Activated T-helper 17 cell treated with anti-CD3 and anti-CD28 coated beads, Interleukin-2, amount 50 U/mL, for 72 hours (primary cell): ENCODE results near the gene DIAPH3. TPM values are rescaled to one million over a fixed set of nuclear protein-coding genes. Genes with fewer than 3 reads are reported as not detected.

ENCODE experiments used
- ATAC-seq: fragments of 150-1000 bp; cut with Tn5 transposase; replicated peaks from 2 replicates; pipeline ENCODE4 v1.10.0; 2021; ENCODE audit warnings: mild to moderate bottlenecking, moderate library complexity
- H3K27ac Mint-ChIP-seq: one replicate; pipeline ENCODE4 v1.8.0; 2022; ENCODE audit warnings: mixed read lengths
- H3K27me3 Mint-ChIP-seq: one replicate; pipeline ENCODE4 v1.8.0; 2022; ENCODE audit warnings: mixed read lengths
- H3K36me3 Mint-ChIP-seq: one replicate; pipeline ENCODE4 v1.8.0; 2022; ENCODE audit warnings: low read depth, mild to moderate bottlenecking, mixed read lengths
- H3K4me1 Mint-ChIP-seq: one replicate; pipeline ENCODE4 v1.8.0; 2022; ENCODE audit warnings: mixed read lengths
- H3K4me3 Mint-ChIP-seq: one replicate; pipeline ENCODE4 v1.8.0; 2022; ENCODE audit warnings: mild to moderate bottlenecking, mixed read lengths
- H3K9me3 Mint-ChIP-seq: one replicate; pipeline ENCODE4 v1.8.0; 2022; ENCODE audit warnings: mixed read lengths
- total RNA-seq, 2 donors: library from RNA; stranded (reverse); gene quantifications; one replicate each; pipeline ENCODE4 v1.2.3, GENCODE V29; 2022

Gene DIAPH3
- total RNA-seq, 2 donors from 2014 or later, result 23.8 to 31.0 TPM

- no peaks in the 10 kb centered on the region for H3K36me3 Mint-ChIP-seq
- no peaks in the 10 kb centered on the region for H3K9me3 Mint-ChIP-seq
- no peaks in the 10 kb centered on the region for H3K4me1 Mint-ChIP-seq
- H3K4me3 Mint-ChIP-seq, result no peak overlapping the region
- no peaks in the 10 kb centered on the region for H3K27me3 Mint-ChIP-seq
- no peak for ATAC-seq
- no peak overlapping the region for H3K27ac Mint-ChIP-seq
Observed at GRCh38 chr13:59744747-59745391, 418.9 kb downstream of the DIAPH3 start.

GRCh38 chr13:59743195-59743594 lies 420.5 kb downstream of the DIAPH3 start:
- Mint-ChIP-seq H3K4me3 (no peak overlapping the region), H3K27ac (no peak overlapping the region), H3K4me1 (no peaks in the 10 kb centered on the region), H3K27me3 (no peaks in the 10 kb centered on the region), H3K36me3 (no peaks in the 10 kb centered on the region), H3K9me3 (no peaks in the 10 kb centered on the region)
- ATAC-seq, result no peak

GRCh38 chr13:59742467-59742866 lies 421.3 kb downstream of the DIAPH3 start:
- no peak for ATAC-seq
- no peak overlapping the region for H3K4me3 Mint-ChIP-seq
- no peaks in the 10 kb centered on the region for H3K27me3 Mint-ChIP-seq
- H3K9me3 Mint-ChIP-seq, result no peaks in the 10 kb centered on the region
- no peak overlapping the region for H3K27ac Mint-ChIP-seq
- H3K4me1 Mint-ChIP-seq, result no peaks in the 10 kb centered on the region
- no peaks in the 10 kb centered on the region for H3K36me3 Mint-ChIP-seq

- Mint-ChIP-seq H3K27ac (no peak overlapping the region), H3K4me3 (no peak overlapping the region), H3K36me3 (no peaks in the 10 kb centered on the region), H3K27me3 (no peaks in the 10 kb centered on the region), H3K4me1 (no peaks in the 10 kb centered on the region), H3K9me3 (no peaks in the 10 kb centered on the region)
- ATAC-seq, result no peak
Observed at GRCh38 chr13:59738921-59739320, 424.8 kb downstream of the DIAPH3 start.

GRCh38 chr13:59734393-59734792 lies 429.3 kb downstream of the DIAPH3 start:
- Mint-ChIP-seq H3K9me3 (no peaks in the 10 kb centered on the region), H3K4me3 (no peak overlapping the region), H3K27ac (no peak overlapping the region), H3K4me1 (no peaks in the 10 kb centered on the region), H3K36me3 (no peaks in the 10 kb centered on the region), H3K27me3 (no peaks in the 10 kb centered on the region)
- peak; percentile 76 for ATAC-seq

GRCh38 chr13:59733744-59734143 lies 430.0 kb downstream of the DIAPH3 start:
- no peaks in the 10 kb centered on the region for H3K36me3 Mint-ChIP-seq
- H3K9me3 Mint-ChIP-seq, result no peaks in the 10 kb centered on the region
- ATAC-seq, result no peak
- no peak overlapping the region for H3K4me3 Mint-ChIP-seq
- no peaks in the 10 kb centered on the region for H3K27me3 Mint-ChIP-seq
- no peaks in the 10 kb centered on the region for H3K4me1 Mint-ChIP-seq
- H3K27ac Mint-ChIP-seq, result no peak overlapping the region

- no peak for ATAC-seq
- no peaks in the 10 kb centered on the region for H3K4me1 Mint-ChIP-seq
- no peaks in the 10 kb centered on the region for H3K36me3 Mint-ChIP-seq
- no peak overlapping the region for H3K4me3 Mint-ChIP-seq
- H3K9me3 Mint-ChIP-seq, result no peaks in the 10 kb centered on the region
- no peaks in the 10 kb centered on the region for H3K27me3 Mint-ChIP-seq
- no peak overlapping the region for H3K27ac Mint-ChIP-seq
Observed at GRCh38 chr13:59730026-59730425, 433.7 kb downstream of the DIAPH3 start.

- H3K4me1 Mint-ChIP-seq, result no peaks in the 10 kb centered on the region
- no peaks in the 10 kb centered on the region for H3K27me3 Mint-ChIP-seq
- ATAC-seq, result no peak
- no peaks in the 10 kb centered on the region for H3K9me3 Mint-ChIP-seq
- no peaks in the 10 kb centered on the region for H3K36me3 Mint-ChIP-seq
- no peak overlapping the region for H3K4me3 Mint-ChIP-seq
- no peak overlapping the region for H3K27ac Mint-ChIP-seq
Observed at GRCh38 chr13:59728896-59729545, 434.7 kb downstream of the DIAPH3 start.

GRCh38 chr13:59721926-59722910 lies 441.5 kb downstream of the DIAPH3 start:
- H3K4me1 Mint-ChIP-seq, result no peaks in the 10 kb centered on the region

GRCh38 chr13:59715611-59716010 lies 448.1 kb downstream of the DIAPH3 start:
- Mint-ChIP-seq H3K9me3 (no peaks in the 10 kb centered on the region), H3K4me1 (no peaks in the 10 kb centered on the region)
- no peak for ATAC-seq

More at GRCh38 chr13:59721926-59722910, 441.5 kb downstream of the DIAPH3 start:
- Mint-ChIP-seq H3K27me3 (no peaks in the 10 kb centered on the region), H3K4me3 (no peak overlapping the region), H3K27ac (no peak overlapping the region), H3K36me3 (no peaks in the 10 kb centered on the region), H3K9me3 (no peaks in the 10 kb centered on the region)
- no peak for ATAC-seq

GRCh38 chr13:59710996-59711701 lies 452.6 kb downstream of the DIAPH3 start:
- peak; percentile 16 for ATAC-seq

More at GRCh38 chr13:59715611-59716010, 448.1 kb downstream of the DIAPH3 start:
- Mint-ChIP-seq H3K4me3 (no peak overlapping the region), H3K27ac (no peak overlapping the region), H3K27me3 (no peaks in the 10 kb centered on the region), H3K36me3 (no peaks in the 10 kb centered on the region)

GRCh38 chr13:59710416-59710815 lies 453.3 kb downstream of the DIAPH3 start:
- no peak overlapping the region for H3K27ac Mint-ChIP-seq
- ATAC-seq, result no peak
- H3K4me3 Mint-ChIP-seq, result no peak overlapping the region
- H3K27me3 Mint-ChIP-seq, result no peaks in the 10 kb centered on the region
- H3K9me3 Mint-ChIP-seq, result no peaks in the 10 kb centered on the region
- H3K36me3 Mint-ChIP-seq, result no peaks in the 10 kb centered on the region
- no peaks in the 10 kb centered on the region for H3K4me1 Mint-ChIP-seq

More at GRCh38 chr13:59710996-59711701, 452.6 kb downstream of the DIAPH3 start:
- Mint-ChIP-seq H3K4me3 (no peak overlapping the region), H3K36me3 (no peaks in the 10 kb centered on the region), H3K27me3 (no peaks in the 10 kb centered on the region), H3K27ac (no peak overlapping the region), H3K9me3 (no peaks in the 10 kb centered on the region), H3K4me1 (no peaks in the 10 kb centered on the region)

GRCh38 chr13:59706101-59706976 lies 457.4 kb downstream of the DIAPH3 start:
- Mint-ChIP-seq H3K27ac (no peak overlapping the region), H3K4me1 (no peaks in the 10 kb centered on the region), H3K9me3 (no peaks in the 10 kb centered on the region), H3K27me3 (no peaks in the 10 kb centered on the region), H3K4me3 (no peak overlapping the region), H3K36me3 (no peaks in the 10 kb centered on the region)
- no peak for ATAC-seq
